Vagina (tissue), 2 donors: Measurements from ENCODE around the gene ELK3. TPM values are rescaled to one million over a fixed set of nuclear protein-coding genes. Genes with fewer than 3 reads are reported as not detected.

Experiments used
- DNase-seq, 2 donors: peaks; one replicate each; pipeline ENCODE4 v3.0.0-alpha.2; 2017; ENCODE audit errors: extremely low spot score in 2 of 2
- H3K27ac ChIP-seq: fragments of 200-600 bp; sonication (generic); one replicate; pipeline ENCODE4 v1.5.1; 2019
- H3K27me3 ChIP-seq: fragments of 200-600 bp; sonication (generic); one replicate; pipeline ENCODE4 v1.5.1; 2019
- H3K36me3 ChIP-seq, 2 donors: fragments of 200-600 bp; sonication (generic); one replicate each; pipeline ENCODE4 v1.5.1; 2017 to 2019
- H3K4me1 ChIP-seq: fragments of 200-600 bp; sonication (generic); one replicate; pipeline ENCODE4 v1.5.1; 2019
- H3K4me3 ChIP-seq, 2 donors: fragments of 200-600 bp; sonication (generic); 1 replicate in 1 of 2; 2 replicates in 1 of 2; pipeline ENCODE4 v1.5.1; 2016 to 2019
- H3K9me3 ChIP-seq: fragments of 200-600 bp; sonication (generic); one replicate; pipeline ENCODE4 v1.5.1; 2019
- CTCF ChIP-seq, 3 experiments: fragments of 450-650 bp in 2 of 3; fragments of 200-600 bp in 1 of 3; sonication (generic) in 1 of 3; IDR thresholded peaks; one replicate each; pipeline ENCODE4 v1.5.1; 2017 to 2019; ENCODE audit warnings: antibody characterized with exemption in 3 of 3, mild to moderate bottlenecking in 2 of 3, moderate library complexity in 2 of 3
- POLR2A ChIP-seq, 2 donors: fragments of 450-650 bp; IDR thresholded peaks; one replicate each; pipeline ENCODE4 v1.6.1; 2017; ENCODE audit warnings: antibody characterized with exemption in 2 of 2, mild to moderate bottlenecking in 2 of 2, moderate library complexity in 2 of 2
- POLR2AphosphoS5 ChIP-seq, 2 donors: sonication (generic); formaldehyde crosslinking; IDR thresholded peaks; one replicate each; pipeline ENCODE4 v1.9.0; 2017; ENCODE audit warnings: antibody characterized with exemption in 2 of 2, mild to moderate bottlenecking in 2 of 2, low read depth in 1 of 2; ENCODE audit not compliant: insufficient read depth in 1 of 2
- intact Hi-C: fragments of 100-400 bp; cut with DNase I; formaldehyde crosslinking; loops from one replicate; pipeline ENCODE4 v1.15.1; 2023
- total RNA-seq: library from RNA; depleted of rRNA; stranded (reverse); fragments of >200 nt; gene quantifications from one replicate; pipeline ENCODE4 v1.2.3, GENCODE V29; 2016

The ELK3 gene
- total RNA-seq, 1 donor from 2014 or later, result 39.5 TPM

- Histone ChIP-seq H3K27ac (peak overlapping the region; percentile 93), H3K27me3 (no peaks in the 10 kb centered on the region), H3K36me3 (no peaks in the 10 kb centered on the region), H3K9me3 (no peaks in the 10 kb centered on the region), H3K4me3 (peak overlapping the region; percentile 72 to 83), H3K4me1 (peaks cover 49% of the 10 kb centered on the region)
- intact Hi-C loops, result no loop called here
- no peak for DNase-seq
- TF ChIP-seq POLR2AphosphoS5 (IDR thresholded peaks at IDR 0.05; ENCODE audit: insufficient read depth in 1 of 2, low read depth in 1 of 2) (peak; percentile 35 to 60), CTCF (IDR thresholded peaks at IDR 0.05) (no peak), POLR2A (IDR thresholded peaks at IDR 0.05) (no peak)
These were observed 1.0 kb downstream of the ELK3 start for GRCh38 chr12:96194971-96195844.

- H3K27ac ChIP-seq, result peak overlapping the region; percentile 93
- intact Hi-C loops, result no loop called here
- DNase-seq, result no peak
- no peaks in the 10 kb centered on the region for H3K27me3 ChIP-seq
- H3K9me3 ChIP-seq, result no peaks in the 10 kb centered on the region
- no peak for TF ChIP-seq POLR2A (IDR thresholded peaks at IDR 0.05)
- TF ChIP-seq POLR2AphosphoS5 (IDR thresholded peaks at IDR 0.05; ENCODE audit: insufficient read depth in 1 of 2, low read depth in 1 of 2), result no peak
- no peak for TF ChIP-seq CTCF (IDR thresholded peaks at IDR 0.05)
- H3K4me3 ChIP-seq, result peak overlapping the region; percentile 72 to 83
- H3K36me3 ChIP-seq, result no peaks in the 10 kb centered on the region
- peaks cover 49% of the 10 kb centered on the region for H3K4me1 ChIP-seq
These were observed 1.8 kb downstream of the ELK3 start for GRCh38 chr12:96195845-96196451.

- H3K36me3 ChIP-seq, result no peaks in the 10 kb centered on the region
- peak overlapping the region; percentile 93 for H3K27ac ChIP-seq
- no peak for DNase-seq
- H3K4me1 ChIP-seq, result peaks cover 49% of the 10 kb centered on the region
- intact Hi-C loops, result no loop called here
- peak in 1 of 2 donors; percentile 48 for TF ChIP-seq POLR2AphosphoS5 (IDR thresholded peaks at IDR 0.05; ENCODE audit: insufficient read depth in 1 of 2, low read depth in 1 of 2)
- TF ChIP-seq CTCF (IDR thresholded peaks at IDR 0.05), result no peak
- TF ChIP-seq POLR2A (IDR thresholded peaks at IDR 0.05), result no peak
- no peaks in the 10 kb centered on the region for H3K27me3 ChIP-seq
- H3K9me3 ChIP-seq, result no peaks in the 10 kb centered on the region
- H3K4me3 ChIP-seq, result peak overlapping the region; percentile 72 to 83
These were observed 2.6 kb downstream of the ELK3 start for GRCh38 chr12:96196781-96197180.

GRCh38 chr12:96197503-96198272 lies 3.5 kb downstream of the ELK3 start:
- no peak for DNase-seq
- peaks cover 46% of the 10 kb centered on the region for H3K4me1 ChIP-seq
- H3K27me3 ChIP-seq, result no peaks in the 10 kb centered on the region
- H3K4me3 ChIP-seq, result peak overlapping the region in 1 of 2 donors; percentile 10
- H3K27ac ChIP-seq, result peak overlapping the region; percentile 93
- no peaks in the 10 kb centered on the region for H3K36me3 ChIP-seq
- no peaks in the 10 kb centered on the region for H3K9me3 ChIP-seq
- intact Hi-C loops, result no loop called here
- peak in 1 of 2 donors; percentile 82 for TF ChIP-seq POLR2AphosphoS5 (IDR thresholded peaks at IDR 0.05; ENCODE audit: insufficient read depth in 1 of 2, low read depth in 1 of 2)
- TF ChIP-seq POLR2A (IDR thresholded peaks at IDR 0.05), result no peak
- no peak for TF ChIP-seq CTCF (IDR thresholded peaks at IDR 0.05)
